DND-41 (cell line): ENCODE results near the gene P2RX1.

Experiments used
- EZH2 ChIP-seq: IDR thresholded peaks from 3 replicates; pipeline ENCODE4 v1.6.1; 2012; ENCODE audit warnings: borderline replicate concordance, low read depth, mild to moderate bottlenecking, moderate library complexity, low read length, inconsistent platforms; ENCODE audit not compliant: severe bottlenecking
- TF ChIP-seq, protein P1 (sequence below): IDR thresholded peaks from 2 replicates; pipeline ENCODE4 v1.5.1; 2012; ENCODE audit warnings: borderline replicate concordance, low read length, moderate library complexity, mild to moderate bottlenecking; ENCODE audit not compliant: poor library complexity, severe bottlenecking; ENCODE audit errors: extremely low read depth

DNA sequence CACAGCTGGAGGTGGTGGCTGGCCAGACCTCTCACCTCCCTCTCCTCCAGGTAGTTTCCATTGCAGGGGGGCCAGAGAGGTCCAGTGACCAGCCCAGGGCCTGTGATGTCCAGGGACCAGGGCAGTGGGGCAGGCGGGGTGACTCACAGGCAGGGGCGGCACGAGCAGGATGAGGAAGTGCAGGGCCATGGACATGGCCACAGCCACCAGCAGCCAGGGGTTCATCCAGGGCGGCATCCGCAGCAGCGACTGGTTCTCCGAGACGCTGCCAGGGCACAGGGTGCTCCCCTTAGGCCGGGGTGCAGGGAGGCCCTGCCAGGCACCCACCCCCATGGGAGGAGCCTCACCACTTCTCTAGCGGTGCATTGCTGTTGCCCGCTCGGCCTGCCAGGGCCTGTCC is 12.9 kb upstream of the P2RX1 start:
- TF ChIP-seq, protein P1, sequence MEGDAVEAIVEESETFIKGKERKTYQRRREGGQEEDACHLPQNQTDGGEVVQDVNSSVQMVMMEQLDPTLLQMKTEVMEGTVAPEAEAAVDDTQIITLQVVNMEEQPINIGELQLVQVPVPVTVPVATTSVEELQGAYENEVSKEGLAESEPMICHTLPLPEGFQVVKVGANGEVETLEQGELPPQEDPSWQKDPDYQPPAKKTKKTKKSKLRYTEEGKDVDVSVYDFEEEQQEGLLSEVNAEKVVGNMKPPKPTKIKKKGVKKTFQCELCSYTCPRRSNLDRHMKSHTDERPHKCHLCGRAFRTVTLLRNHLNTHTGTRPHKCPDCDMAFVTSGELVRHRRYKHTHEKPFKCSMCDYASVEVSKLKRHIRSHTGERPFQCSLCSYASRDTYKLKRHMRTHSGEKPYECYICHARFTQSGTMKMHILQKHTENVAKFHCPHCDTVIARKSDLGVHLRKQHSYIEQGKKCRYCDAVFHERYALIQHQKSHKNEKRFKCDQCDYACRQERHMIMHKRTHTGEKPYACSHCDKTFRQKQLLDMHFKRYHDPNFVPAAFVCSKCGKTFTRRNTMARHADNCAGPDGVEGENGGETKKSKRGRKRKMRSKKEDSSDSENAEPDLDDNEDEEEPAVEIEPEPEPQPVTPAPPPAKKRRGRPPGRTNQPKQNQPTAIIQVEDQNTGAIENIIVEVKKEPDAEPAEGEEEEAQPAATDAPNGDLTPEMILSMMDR = no peak
- TF ChIP-seq EZH2 = no peak
